KOPT-K1 (cell line): ENCODE results near the gene PNRC2.
"Not testable (repeated sequence)": the region's sequence is repeated elsewhere in the genome, so short reads cannot be mapped to it uniquely, and the experiment has no call there.

Experiments
- H3K27ac ChIP-seq: fragments of 200-600 bp; sonication (generic); 2 replicates; pipeline ENCODE4 v1.5.1; 2016; ENCODE audit warnings: antibody characterized with exemption, mild to moderate bottlenecking, low read depth, low read length; ENCODE audit not compliant: poor library complexity, severe bottlenecking
- H3K36me3 ChIP-seq: fragments of 200-600 bp; sonication (generic); 2 replicates; pipeline ENCODE4 v1.5.1; 2017; ENCODE audit warnings: antibody characterized with exemption, mild to moderate bottlenecking, low read length, moderate library complexity; ENCODE audit not compliant: insufficient read depth
- H3K9me3 ChIP-seq: fragments of 200-600 bp; sonication (generic); 2 replicates; pipeline ENCODE4 v1.5.1; 2017; ENCODE audit warnings: antibody characterized with exemption, low read length, mild to moderate bottlenecking; ENCODE audit not compliant: insufficient read depth, poor library complexity, severe bottlenecking

PNRC2 gene

DNA sequence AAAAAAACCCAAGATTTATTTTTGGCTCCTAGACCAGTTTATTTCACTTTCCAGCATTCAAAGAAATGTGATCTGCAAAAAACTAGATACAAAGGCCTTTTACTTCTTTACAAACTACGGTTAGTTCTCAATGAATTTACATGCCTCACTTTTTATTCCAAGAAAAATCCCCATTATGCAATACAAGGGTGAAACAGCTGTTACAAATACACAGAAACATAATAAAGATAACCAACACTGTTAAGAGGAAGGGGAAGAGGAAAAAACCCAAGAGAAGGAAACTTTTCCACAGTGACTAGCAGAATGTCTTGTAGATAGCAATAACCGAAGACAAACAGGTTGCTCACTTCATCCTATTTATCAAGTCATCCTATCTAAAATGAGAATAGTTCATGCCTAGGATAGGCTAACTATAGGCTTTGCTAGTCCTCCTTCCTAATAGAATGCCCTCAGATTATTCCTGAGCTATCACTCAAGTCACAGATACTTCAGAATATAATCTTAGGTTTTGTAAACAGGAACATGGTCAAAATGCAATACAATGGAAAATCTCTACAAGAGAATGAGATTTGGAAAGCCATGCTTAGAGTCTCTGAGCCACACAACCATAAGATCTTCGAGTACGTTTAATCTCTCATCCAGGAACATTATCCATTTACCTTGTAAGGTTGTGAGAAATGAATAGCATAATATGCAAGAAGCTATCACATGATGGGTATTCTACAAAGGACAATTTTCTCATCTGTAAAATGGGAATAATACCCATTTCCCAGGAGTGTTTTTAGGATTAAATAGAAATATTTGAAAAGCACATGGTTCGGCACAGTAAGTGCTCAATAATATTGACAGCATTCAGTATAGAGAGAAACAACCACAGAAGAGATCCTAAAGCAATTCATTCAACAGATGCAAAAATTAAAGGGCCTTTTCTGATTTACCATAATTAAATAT, 5.4 kb downstream of the PNRC2 start:
- H3K9me3 ChIP-seq = no peaks in the 10 kb centered on the region
- peaks cover 90% of the 10 kb centered on the region for H3K36me3 ChIP-seq
- no peak overlapping the region for H3K27ac ChIP-seq

DNA sequence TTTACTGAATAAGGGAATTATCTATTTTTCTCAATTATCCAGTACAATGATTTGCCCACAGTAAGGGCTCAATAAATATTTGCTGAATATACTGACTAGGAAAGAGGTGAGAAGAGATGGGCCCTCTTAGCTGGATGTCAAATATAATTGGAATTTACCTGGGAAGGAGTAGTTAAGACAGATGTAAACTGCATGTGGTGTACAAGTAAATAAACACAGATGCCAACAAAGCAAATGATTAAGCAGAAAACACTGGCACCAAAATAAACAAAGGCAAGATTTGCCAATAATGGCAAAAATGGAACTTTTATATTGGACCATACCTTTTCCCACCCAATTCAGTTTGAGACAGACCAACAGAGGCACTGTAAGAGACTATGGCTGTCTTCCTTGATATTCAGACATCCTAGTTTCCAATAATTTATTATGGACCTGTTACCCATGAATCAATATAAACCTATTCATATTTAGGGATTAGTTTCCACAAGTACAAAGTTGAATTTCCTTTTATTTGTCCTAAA, 7.4 kb downstream of the PNRC2 start:
- H3K9me3 ChIP-seq = no peaks in the 10 kb centered on the region
- no peak overlapping the region for H3K27ac ChIP-seq
- H3K36me3 ChIP-seq = peaks cover 92% of the 10 kb centered on the region

DNA sequence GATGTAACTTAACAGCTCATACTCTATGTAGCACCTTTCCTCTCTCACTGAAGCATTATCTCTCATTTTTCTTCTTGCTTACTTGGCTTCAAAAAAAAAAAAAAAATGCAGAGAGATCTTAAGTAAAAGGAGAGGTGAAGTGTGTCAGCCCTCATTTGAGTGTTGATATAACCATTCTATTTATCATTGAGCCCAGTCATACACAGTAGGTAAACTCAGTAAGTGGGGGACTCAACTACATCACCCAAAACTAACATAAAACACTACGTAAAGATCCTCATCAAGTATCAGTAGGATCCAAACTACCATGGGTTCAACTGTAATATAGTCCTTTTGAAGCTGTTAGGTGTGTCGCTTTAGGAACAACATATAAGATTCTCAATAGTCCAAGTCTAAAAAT, 8.2 kb downstream of the PNRC2 start:
- Histone ChIP-seq H3K27ac (no peak overlapping the region), H3K36me3 (peaks cover 100% of the 10 kb centered on the region), H3K9me3 (no peaks in the 10 kb centered on the region)

- H3K36me3 ChIP-seq = peaks cover 65% of the 10 kb centered on the region
- H3K9me3 ChIP-seq = no peaks in the 10 kb centered on the region
- H3K27ac ChIP-seq = peak overlapping the region; percentile 4
These were observed 17.7 kb downstream of the PNRC2 start for GRCh38 chr1:23977187-23977853.

GRCh38 chr1:23977854-23978191, 18.2 kb downstream of the PNRC2 start:
- H3K36me3 ChIP-seq = peaks cover 60% of the 10 kb centered on the region
- peak overlapping the region; percentile 95 for H3K27ac ChIP-seq
- H3K9me3 ChIP-seq = no peaks in the 10 kb centered on the region

GRCh38 chr1:23978805-23979204, 19.2 kb downstream of the PNRC2 start:
- Histone ChIP-seq H3K27ac (peak overlapping the region; percentile 95), H3K9me3 (no peaks in the 10 kb centered on the region), H3K36me3 (peaks cover 50% of the 10 kb centered on the region)

- peak overlapping the region; percentile 95 for H3K27ac ChIP-seq
- peaks cover 44% of the 10 kb centered on the region for H3K36me3 ChIP-seq
These were observed 19.8 kb downstream of the PNRC2 start for GRCh38 chr1:23979387-23979880.

DNA sequence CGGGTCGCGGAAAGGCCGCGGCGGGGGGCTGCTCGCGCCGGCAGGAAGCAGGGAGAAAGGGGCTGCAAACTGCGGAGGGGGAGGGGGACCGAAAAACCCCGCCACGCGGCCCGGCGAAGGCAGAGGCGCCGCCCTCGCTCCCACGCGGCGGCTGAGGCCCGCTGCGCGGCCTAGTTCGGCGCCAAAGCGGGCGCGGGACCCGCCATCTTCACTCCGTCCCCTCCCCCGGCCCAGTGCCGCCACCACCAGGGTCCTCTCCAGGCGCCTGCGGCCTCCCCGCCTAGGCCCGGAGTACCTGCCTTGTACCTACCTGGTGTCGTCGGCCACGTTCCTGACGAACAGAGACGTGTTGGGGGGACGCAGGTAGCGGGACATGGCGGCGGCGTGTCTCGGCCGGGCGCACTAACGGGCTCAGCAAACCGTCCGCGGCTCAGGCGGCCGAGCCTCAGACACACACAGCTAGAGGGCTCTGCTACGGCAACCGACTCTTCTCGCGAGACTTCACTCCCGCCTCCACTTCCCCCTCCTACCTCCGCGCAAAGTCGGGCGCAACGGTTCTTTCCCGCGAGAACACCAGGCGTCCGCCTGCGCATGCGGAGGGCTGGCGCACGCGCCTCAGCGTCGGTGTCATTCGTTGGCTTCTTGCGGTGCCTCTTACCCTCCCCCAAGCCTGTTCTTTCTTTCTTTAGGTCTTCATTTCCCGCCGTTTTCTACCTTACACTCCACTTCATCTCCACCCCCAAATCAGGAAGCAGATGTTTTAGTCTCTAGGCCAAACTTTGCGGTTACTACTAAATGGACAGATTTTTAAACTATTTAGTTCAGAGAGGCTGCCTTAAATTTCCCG, 20.5 kb downstream of the PNRC2 start, which contains the start of gene SRSF10:
SRSF10 (minus strand) TSS at position 447 of the 847 bp plus-strand sequence; CDS start at position 375, 72 bp downstream.
- Histone ChIP-seq H3K36me3 (peaks cover 37% of the 10 kb centered on the region), H3K9me3 (no peaks in the 10 kb centered on the region), H3K27ac (peak within 1 kb of the TSS; percentile 95)

More at GRCh38 chr1:23979387-23979880, 19.8 kb downstream of the PNRC2 start:
- H3K9me3 ChIP-seq = no peaks in the 10 kb centered on the region

DNA sequence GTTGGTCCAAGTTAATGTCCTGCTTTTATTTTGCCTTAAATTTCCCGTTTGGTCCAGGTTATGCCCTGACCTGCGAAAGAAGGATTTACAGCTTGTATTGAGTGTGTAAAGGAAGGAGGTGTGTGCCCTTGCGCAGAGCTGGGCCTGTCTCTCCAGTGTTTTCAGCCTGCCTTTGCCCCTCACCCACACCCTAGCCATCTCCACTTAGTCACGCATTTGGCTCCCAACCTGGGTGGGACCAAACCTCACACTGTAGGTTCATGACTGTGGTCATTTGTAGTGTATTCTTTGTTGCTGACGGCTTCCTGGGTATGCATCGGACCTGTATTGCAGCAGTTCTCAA, 21.1 kb downstream of the PNRC2 start:
- peak overlapping the region; percentile 95 for H3K27ac ChIP-seq
- peaks cover 31% of the 10 kb centered on the region for H3K36me3 ChIP-seq
- no peaks in the 10 kb centered on the region for H3K9me3 ChIP-seq

DNA sequence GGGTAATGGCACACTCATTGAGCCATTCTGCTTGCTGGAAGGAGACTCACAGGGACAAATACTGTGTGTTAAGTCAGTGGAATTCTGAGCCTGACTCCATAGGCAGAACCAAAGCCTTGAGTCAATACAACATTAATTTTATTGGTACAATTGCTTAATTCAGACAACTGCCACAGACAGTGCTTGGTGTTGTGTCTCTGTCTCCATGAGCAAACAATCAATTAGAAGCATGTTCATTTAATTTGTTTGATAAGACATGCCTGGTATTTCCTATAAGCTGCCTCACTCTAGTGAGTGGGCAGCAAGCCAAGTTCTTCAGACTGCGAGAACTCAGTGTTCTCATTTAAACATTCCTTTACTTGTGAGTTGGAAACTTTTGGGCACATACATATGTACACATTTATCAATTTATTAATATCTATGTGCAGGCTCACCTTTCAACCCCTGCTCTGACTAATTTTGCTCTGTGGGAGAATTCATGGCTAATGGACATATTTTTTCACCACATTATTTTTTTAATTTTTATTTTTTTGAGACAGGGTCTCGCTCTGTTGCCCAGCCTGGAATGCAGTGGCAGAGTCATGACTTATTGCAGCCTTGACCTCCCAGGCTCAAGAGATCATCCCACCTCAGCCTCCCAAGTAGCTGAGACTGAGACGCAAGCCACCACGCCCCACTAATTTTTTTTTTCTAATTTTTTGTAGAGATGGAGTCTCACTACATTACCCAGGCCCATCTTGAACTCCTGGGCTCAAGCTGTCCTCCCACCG, 25.0 kb downstream of the PNRC2 start:
- no peak overlapping the region for H3K27ac ChIP-seq
- no peaks in the 10 kb centered on the region for H3K9me3 ChIP-seq
- H3K36me3 ChIP-seq = no peaks in the 10 kb centered on the region

- not testable (repeated sequence) for H3K27ac ChIP-seq, H3K36me3 ChIP-seq, H3K9me3 ChIP-seq
These were observed 27.4 kb downstream of the PNRC2 start for GRCh38 chr1:23987038-23987437.

- H3K27ac ChIP-seq = no peak overlapping the region
- H3K36me3 ChIP-seq = no peaks in the 10 kb centered on the region
- no peaks in the 10 kb centered on the region for H3K9me3 ChIP-seq
These were observed 29.6 kb downstream of the PNRC2 start for GRCh38 chr1:23989263-23989662.

- H3K27ac ChIP-seq, H3K9me3 ChIP-seq, H3K36me3 ChIP-seq: not testable (repeated sequence)
These were observed 32.4 kb downstream of the PNRC2 start for GRCh38 chr1:23992011-23992410.

- Histone ChIP-seq H3K36me3 (no peaks in the 10 kb centered on the region), H3K27ac (no peak overlapping the region)
These were observed 35.8 kb downstream of the PNRC2 start for GRCh38 chr1:23995431-23995837.

More at GRCh38 chr1:23995431-23995837, 35.8 kb downstream of the PNRC2 start:
- no peaks in the 10 kb centered on the region for H3K9me3 ChIP-seq
